Ishikawa (cell line): ENCODE measurements around the gene SAE1.

Source experiments
- CEBPB ChIP-seq: IDR thresholded peaks from 2 replicates; pipeline ENCODE4 v1.6.1; 2012
- CREB1 ChIP-seq: IDR thresholded peaks from 2 replicates; pipeline ENCODE4 v1.6.1; 2012; ENCODE audit warnings: low read depth
- EGR1 ChIP-seq: IDR thresholded peaks from 2 replicates; pipeline ENCODE4 v1.6.1; 2012
- EP300 ChIP-seq: IDR thresholded peaks from 2 replicates; pipeline ENCODE4 v1.6.1; 2012; ENCODE audit warnings: borderline replicate concordance
- FOXM1 ChIP-seq: IDR thresholded peaks from 2 replicates; pipeline ENCODE4 v1.6.1; 2012; ENCODE audit warnings: low read depth, borderline replicate concordance
- NFIC ChIP-seq: IDR thresholded peaks from 2 replicates; pipeline ENCODE4 v1.6.1; 2012
- RAD21 ChIP-seq: IDR thresholded peaks from 2 replicates; pipeline ENCODE4 v1.6.1; 2012; ENCODE audit warnings: low read depth
- REST ChIP-seq: IDR thresholded peaks from 2 replicates; pipeline ENCODE4 v1.6.1; 2012; ENCODE audit warnings: low read depth, mild to moderate bottlenecking
- TAF1 ChIP-seq: IDR thresholded peaks from 2 replicates; pipeline ENCODE4 v1.6.1; 2012; ENCODE audit warnings: low read depth, mild to moderate bottlenecking
- TCF12 ChIP-seq: IDR thresholded peaks from 2 replicates; pipeline ENCODE4 v1.6.1; 2012; ENCODE audit warnings: low read depth
- TEAD4 ChIP-seq: IDR thresholded peaks from 2 replicates; pipeline ENCODE4 v1.6.1; 2012
- USF1 ChIP-seq: IDR thresholded peaks from 2 replicates; pipeline ENCODE4 v1.6.1; 2012
- YY1 ChIP-seq: IDR thresholded peaks from 2 replicates; pipeline ENCODE4 v1.6.1; 2012; ENCODE audit warnings: low read depth
- ZBTB7A ChIP-seq: IDR thresholded peaks from 2 replicates; pipeline ENCODE4 v1.6.1; 2012; ENCODE audit warnings: low read depth
- TF ChIP-seq, protein P1 (sequence below): IDR thresholded peaks from 2 replicates; pipeline ENCODE4 v1.6.1; 2012

Gene SAE1

GRCh38 chr19:47112997-47113849 is 17.4 kb upstream of the SAE1 start, which contains the start of gene ZC3H4:
ZC3H4 (minus strand) TSS chr19:47113776; CDS start chr19:47112584, 1,192 bp downstream.
- TF ChIP-seq EGR1 = peak; percentile 80
- TF ChIP-seq CREB1 = peak; percentile 94
- no peak for TF ChIP-seq CEBPB
- no peak; the same call in 1 of the 2 replicates for TF ChIP-seq TCF12
- peak; percentile 43 for TF ChIP-seq TEAD4
- peak; percentile 30; the same call in 1 of the 2 replicates for TF ChIP-seq EP300
- TF ChIP-seq REST = no peak
- peak; percentile 74 for TF ChIP-seq TAF1
- TF ChIP-seq NFIC = no peak
- peak; percentile 99 for TF ChIP-seq USF1
- TF ChIP-seq, protein P1, sequence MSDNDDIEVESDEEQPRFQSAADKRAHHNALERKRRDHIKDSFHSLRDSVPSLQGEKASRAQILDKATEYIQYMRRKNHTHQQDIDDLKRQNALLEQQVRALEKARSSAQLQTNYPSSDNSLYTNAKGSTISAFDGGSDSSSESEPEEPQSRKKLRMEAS = peak; percentile 88
- TF ChIP-seq YY1 = peak; percentile 94

DNA sequence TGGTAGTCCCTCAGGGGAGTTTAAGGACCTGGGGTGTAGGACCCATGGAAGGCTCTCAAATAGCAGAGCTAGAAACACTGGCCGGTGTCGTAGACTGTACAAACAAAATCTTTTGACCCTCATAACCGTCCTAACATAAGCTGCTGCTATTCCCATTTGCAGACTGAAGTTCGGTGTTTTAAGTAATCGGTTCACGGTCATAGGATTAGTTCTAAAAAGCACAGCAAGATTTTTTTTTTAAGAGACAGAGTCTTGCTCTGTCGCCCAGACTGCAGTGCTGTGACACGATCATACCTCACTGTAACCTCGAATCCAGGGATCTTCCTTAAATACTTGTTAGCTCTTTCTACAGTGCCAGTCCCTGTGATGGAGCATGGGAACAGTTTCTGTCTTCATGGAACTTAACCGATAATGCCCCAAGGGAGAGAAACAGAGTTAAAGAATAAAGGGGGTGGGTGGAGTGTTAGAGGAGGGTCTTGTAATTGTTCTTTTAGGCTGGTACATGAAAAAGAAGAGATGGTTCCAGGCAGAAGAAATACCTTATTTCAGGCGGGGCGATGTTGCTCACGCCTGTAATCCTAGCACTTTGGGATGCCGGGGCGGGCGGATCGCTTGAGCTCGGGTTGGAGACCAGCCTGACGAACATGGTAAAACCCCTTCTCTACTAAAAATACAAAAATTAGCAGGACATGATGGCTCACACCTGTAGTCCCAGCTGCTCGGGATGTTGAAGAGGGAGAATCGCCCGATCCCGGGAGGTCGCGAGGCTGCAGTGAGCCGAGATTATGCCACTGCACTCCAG is 16.6 kb upstream of the SAE1 start:
- TF ChIP-seq USF1 (no peak), REST (no peak), TEAD4 (no peak), FOXM1 (no peak), CREB1 (no peak), RAD21 (no peak), YY1 (no peak)

- TF ChIP-seq FOXM1 = no peak
- no peak for TF ChIP-seq TEAD4
- no peak for TF ChIP-seq TAF1
- no peak for TF ChIP-seq REST
- no peak for TF ChIP-seq USF1
- TF ChIP-seq CREB1 = no peak
- TF ChIP-seq NFIC = no peak
- no peak for TF ChIP-seq ZBTB7A
- no peak for TF ChIP-seq TCF12
- TF ChIP-seq YY1 = no peak
- no peak for TF ChIP-seq EGR1
- no peak for TF ChIP-seq RAD21
- TF ChIP-seq CEBPB = no peak
- no peak for TF ChIP-seq EP300
- TF ChIP-seq, protein P1 = no peak
These were observed 10.1 kb upstream of the SAE1 start for GRCh38 chr19:47120470-47121067.
